GM18511 (cell line): Measurements from ENCODE around the gene KLRC3.
"Not testable (repeated sequence)": the region's sequence is repeated elsewhere in the genome, so short reads cannot be mapped to it uniquely, and the experiment has no call there.

Experiments
- ATAC-seq: cut with Tn5 transposase; IDR thresholded peaks from one replicate; pipeline ENCODE4 v1.9.1; 2021; ENCODE audit warnings: mild to moderate bottlenecking, moderate library complexity; ENCODE audit not compliant: unreplicated experiment

KLRC3 gene

GRCh38 chr12:10404798-10405197, 15.6 kb downstream of the KLRC3 start:
- ATAC-seq, result no peak

- ATAC-seq, result no peak
Observed at GRCh38 chr12:10400829-10401228, 19.6 kb downstream of the KLRC3 start.

GRCh38 chr12:10398168-10398567, 22.2 kb downstream of the KLRC3 start:
- ATAC-seq, result no peak

- ATAC-seq, result no peak
Observed at GRCh38 chr12:10397296-10397695, 23.1 kb downstream of the KLRC3 start.

- not testable (repeated sequence) for ATAC-seq
Observed at GRCh38 chr12:10396176-10396575, 24.2 kb downstream of the KLRC3 start.

- ATAC-seq, result peak; percentile 84
Observed at GRCh38 chr12:10395390-10395998, 24.9 kb downstream of the KLRC3 start.

- not testable (repeated sequence) for ATAC-seq
Observed at GRCh38 chr12:10394531-10395152, 25.8 kb downstream of the KLRC3 start.

DNA sequence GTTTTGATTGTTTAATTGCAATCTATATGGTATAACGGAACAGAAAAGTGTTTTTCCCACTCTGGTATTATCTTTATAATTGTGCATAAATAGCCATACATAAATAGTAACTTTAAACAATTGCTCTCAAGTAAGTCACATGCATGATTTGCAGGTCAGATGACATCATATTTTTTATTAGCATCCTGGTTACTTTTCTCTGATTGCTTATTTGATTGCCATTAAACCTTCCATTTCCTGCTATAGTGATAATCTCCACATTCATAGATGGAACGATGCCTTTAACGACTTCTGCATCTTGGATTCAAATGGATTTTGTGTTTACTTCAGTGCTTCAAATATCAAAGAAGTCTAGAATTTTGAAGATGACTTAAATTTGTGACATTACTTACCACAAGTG, 27.1 kb downstream of the KLRC3 start:
- ATAC-seq, result no peak

DNA sequence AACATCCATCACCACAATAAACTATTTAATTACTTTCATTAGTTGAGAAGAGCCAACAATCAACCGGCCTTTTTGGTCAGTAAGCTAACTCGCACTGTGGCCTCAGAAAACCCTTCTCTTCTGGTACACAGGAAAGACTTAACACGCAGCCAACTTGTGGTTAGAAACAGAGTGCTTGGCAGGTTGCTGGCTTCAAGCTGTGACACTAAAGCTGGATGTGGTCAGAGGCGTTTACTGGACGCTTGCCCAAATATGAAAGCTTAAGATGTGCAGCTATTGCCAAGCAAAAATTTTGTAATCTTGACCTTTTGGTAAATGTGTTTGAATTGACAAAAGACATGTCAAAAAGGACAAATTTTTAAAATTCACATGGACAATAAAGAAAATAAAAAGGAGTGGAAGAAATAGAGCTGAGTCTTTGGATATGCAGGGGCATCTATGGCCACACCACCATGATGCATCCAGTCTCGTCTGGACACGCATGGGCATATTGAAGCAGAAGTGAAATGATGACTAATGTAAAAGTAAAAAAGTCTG, 27.9 kb downstream of the KLRC3 start:
- ATAC-seq, result peak; percentile 79

- not testable (repeated sequence) for ATAC-seq
Observed at GRCh38 chr12:10390991-10391390, 29.4 kb downstream of the KLRC3 start.

- no peak for ATAC-seq
Observed at GRCh38 chr12:10389904-10390303, 30.5 kb downstream of the KLRC3 start, which contains the start of gene KLRK1. Gene KLRK1, minus strand, starts transcription at chr12:10390041. Its CDS starts 1,231 bp downstream, at chr12:10388810.

DNA sequence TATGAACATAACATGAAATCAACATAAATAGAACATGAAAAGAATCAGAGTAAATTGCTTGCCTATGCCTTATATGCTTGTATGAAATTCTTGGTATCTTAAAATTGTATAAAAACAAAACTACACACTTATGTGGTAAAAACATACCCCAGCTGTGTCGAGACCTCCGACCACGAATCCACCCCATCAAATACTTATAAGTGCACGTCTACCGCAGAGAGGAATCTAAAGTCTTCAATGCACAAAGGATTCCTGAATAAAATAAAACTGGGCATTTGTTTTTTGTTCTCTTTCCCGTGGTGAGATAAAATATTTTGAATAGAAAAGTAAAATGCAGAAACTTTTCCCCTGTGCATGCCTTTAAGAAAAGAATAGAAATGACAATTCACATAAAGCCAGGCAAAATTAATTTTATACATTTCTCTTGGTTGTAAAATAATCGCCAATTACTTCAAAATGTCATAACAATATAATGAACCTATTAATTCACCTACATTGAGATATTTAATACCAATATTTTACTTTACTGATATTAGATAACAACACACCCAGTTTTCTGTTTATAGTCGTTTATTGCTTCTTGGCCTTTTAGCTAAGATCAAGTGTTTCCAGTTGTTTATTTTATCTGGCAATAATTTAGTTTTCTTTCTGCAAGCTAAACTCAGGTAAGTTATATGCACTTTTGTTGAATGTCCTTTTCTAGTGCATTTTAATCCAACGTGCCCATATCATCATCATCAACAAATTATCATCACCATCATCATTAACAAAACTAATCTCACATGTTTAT, 31.6 kb downstream of the KLRC3 start:
- ATAC-seq, result no peak

DNA sequence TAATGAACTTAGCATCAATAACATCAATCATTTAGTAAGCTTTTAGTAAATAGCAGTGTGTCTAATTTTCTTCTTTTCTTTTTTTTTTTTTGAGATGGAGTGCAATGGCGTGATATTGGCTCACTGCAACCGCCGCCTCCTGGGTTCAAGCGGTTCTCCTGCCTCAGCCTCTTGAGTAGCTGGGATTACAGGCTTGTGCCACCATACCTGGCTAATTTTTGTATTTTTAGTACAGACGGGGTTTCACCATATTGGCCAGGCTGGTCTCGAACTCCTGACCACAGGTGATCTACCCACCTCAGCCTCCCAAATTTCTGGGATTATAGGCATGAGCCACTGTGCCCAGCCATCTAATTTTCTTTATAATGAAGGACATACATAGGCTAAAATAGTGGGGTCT, 32.9 kb downstream of the KLRC3 start:
- not testable (repeated sequence) for ATAC-seq

GRCh38 chr12:10386857-10387256, 33.5 kb downstream of the KLRC3 start:
- ATAC-seq, result no peak

DNA sequence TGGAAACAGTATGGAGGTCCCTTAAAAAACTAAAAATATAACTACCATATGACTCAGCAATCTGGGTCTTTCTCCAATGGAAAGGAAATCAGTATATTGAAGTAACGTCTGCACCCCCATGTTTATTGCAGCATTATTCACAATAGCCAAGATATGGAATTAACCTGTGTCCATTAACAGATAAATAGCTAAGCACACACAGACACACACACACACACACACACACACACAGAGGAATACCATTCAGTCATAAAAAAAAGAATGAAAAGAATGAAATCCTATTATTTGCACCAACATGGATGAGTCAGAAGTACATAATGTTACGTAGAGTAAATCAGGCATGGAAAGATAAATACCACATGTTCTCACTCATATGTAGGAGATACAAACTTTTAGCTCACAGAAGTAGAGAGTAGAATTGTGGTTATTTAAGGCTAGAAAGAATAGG, 35.2 kb downstream of the KLRC3 start:
- ATAC-seq, result no peak

DNA sequence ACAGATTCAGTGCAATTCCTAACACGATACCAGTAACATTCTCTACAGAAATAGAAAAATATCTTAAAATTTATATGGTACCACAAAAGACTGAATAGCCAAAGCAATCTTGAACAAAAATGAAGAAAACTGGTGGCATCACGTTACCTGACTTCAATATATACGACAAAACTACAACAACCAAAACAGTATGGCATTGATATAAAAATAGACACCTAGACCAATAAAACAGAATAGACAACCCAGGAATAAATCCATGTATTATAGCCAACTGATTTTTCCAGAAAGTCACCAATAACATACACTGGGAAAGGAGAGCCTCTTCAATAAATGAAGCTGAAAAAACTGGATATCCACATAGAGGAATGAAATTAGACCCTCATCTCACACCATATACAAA, 36.2 kb downstream of the KLRC3 start:
- no peak for ATAC-seq

GRCh38 chr12:10381928-10382628, 38.3 kb downstream of the KLRC3 start:
- ATAC-seq, result no peak

GRCh38 chr12:10378737-10379136, 41.7 kb downstream of the KLRC3 start:
- ATAC-seq, result not testable (repeated sequence)

DNA sequence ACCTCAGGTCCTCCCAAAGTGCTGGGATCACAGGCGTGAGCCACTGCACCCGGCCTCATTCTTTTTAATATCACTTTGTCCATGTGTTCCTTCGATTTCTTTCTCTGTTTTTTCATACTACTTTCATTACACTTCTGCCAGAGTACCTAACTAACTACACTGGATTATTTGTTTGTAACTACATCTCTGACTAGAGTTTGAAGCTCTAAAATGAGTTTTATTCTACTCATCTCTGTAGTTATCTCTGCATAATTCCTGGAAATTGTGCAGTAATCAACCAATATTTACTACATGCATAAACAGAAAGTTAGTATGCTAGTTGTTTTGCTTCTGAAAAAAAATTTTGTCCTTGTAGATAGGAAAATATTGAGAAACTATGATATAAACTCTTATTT, 45.8 kb downstream of the KLRC3 start:
- ATAC-seq, result no peak

DNA sequence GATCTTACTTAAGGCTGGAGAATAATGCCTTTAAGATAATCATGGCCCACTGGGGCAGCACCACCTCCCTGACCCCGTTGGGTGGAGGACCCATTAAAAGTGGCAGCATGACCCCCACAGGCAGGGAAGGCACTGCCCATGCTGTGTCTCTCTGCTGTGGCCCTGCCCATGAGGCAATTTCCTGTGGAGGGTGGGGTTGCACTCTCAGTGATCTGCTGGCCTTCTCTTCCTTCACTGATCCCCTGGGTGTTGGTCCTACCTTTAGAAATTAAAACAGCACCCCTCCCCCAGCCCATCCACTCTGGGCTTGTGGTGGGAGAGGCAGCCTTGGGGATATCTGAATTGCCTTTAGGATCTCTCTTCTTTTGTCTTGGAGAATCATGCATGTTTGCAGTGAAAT, 47.8 kb downstream of the KLRC3 start:
- no peak for ATAC-seq
